HAP-1 (cell line): ENCODE results near the gene DNAJC27.

ENCODE experiments used
- DNase-seq, 2 experiments: peaks; one replicate each; pipeline ENCODE4 v3.0.0-alpha.2; 2016 to 2020; ENCODE audit warnings: low spot score in 2 of 2
- H3K27me3 ChIP-seq: fragments of 250-450 bp; sonication (Bioruptor Pico); 2 replicates; pipeline ENCODE4 v1.5.1; 2020; ENCODE audit warnings: low read depth, mild to moderate bottlenecking, moderate library complexity
- H3K36me3 ChIP-seq: fragments of 250-450 bp; sonication (Bioruptor Pico); replicated peaks from 2 replicates; pipeline ENCODE4 v1.5.1; 2020; ENCODE audit warnings: mild to moderate bottlenecking
- H3K4me1 ChIP-seq: fragments of 250-450 bp; sonication (Bioruptor Pico); 2 replicates; pipeline ENCODE4 v1.5.1; 2020; ENCODE audit warnings: mild to moderate bottlenecking
- H3K4me3 ChIP-seq: fragments of 250-450 bp; sonication (Bioruptor Pico); 2 replicates; pipeline ENCODE4 v1.5.1; 2020; ENCODE audit warnings: mild to moderate bottlenecking, moderate library complexity
- H3K9me3 ChIP-seq: fragments of 250-450 bp; sonication (Bioruptor Pico); 2 replicates; pipeline ENCODE4 v1.5.1; 2020; ENCODE audit warnings: mild to moderate bottlenecking, moderate library complexity
- in situ Hi-C: fragments of 300-500 bp; cut with MboI; formaldehyde crosslinking; loops from 3 replicates; pipeline ENCODE4 v1.14.3; 2020; ENCODE audit warnings: low sequenced_read_pairs, inconsistent platforms, mixed read lengths

DNAJC27 gene

GRCh38 chr2:24929230-24929629 is 42.5 kb downstream of the DNAJC27 start:
- DNase-seq: no peak
- no peaks in the 10 kb centered on the region for H3K27me3 ChIP-seq
- peaks cover 3% of the 10 kb centered on the region; the same call in 1 of the 2 replicates for H3K4me1 ChIP-seq
- in situ Hi-C loops: no loop called here
- no peaks in the 10 kb centered on the region for H3K9me3 ChIP-seq
- no peak overlapping the region for H3K4me3 ChIP-seq
- no peaks in the 10 kb centered on the region for H3K36me3 ChIP-seq

DNA sequence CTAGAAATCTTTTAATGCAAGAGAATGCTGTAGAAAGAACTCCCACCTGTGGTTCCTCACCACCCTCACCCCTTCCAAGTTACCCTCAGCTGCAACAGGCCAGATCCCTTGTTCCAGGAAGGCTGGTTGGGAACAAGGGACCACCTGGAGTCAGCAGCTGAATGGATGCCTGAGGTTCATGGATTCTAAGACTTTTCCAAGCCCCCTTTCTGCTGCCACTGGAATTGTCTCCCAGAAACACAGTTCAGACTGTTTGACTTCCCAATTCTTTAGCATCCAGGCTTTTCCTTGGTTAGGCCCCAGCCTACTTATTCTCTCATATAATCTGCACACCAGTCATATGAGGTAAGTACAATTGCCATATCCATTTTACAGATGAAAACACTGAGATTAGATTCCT is 43.7 kb downstream of the DNAJC27 start:
- DNase-seq: no peak
- in situ Hi-C loops: no loop called here
- no peak overlapping the region for H3K4me3 ChIP-seq
- no peaks in the 10 kb centered on the region for H3K36me3 ChIP-seq
- H3K4me1 ChIP-seq: peaks cover 3% of the 10 kb centered on the region; the same call in 1 of the 2 replicates
- H3K27me3 ChIP-seq: no peaks in the 10 kb centered on the region
- no peaks in the 10 kb centered on the region for H3K9me3 ChIP-seq

GRCh38 chr2:24926602-24927252 is 45.0 kb downstream of the DNAJC27 start:
- H3K4me3 ChIP-seq: no peak overlapping the region

GRCh38 chr2:24926220-24926601 is 45.5 kb downstream of the DNAJC27 start:
- peaks cover 7% of the 10 kb centered on the region for H3K4me1 ChIP-seq
- no peaks in the 10 kb centered on the region for H3K9me3 ChIP-seq
- no peak for DNase-seq
- no peaks in the 10 kb centered on the region for H3K27me3 ChIP-seq
- no peak overlapping the region for H3K4me3 ChIP-seq
- no peaks in the 10 kb centered on the region for H3K36me3 ChIP-seq
- in situ Hi-C loops: no loop called here

More at GRCh38 chr2:24926602-24927252, 45.0 kb downstream of the DNAJC27 start:
- DNase-seq: no peak
- Histone ChIP-seq H3K9me3 (no peaks in the 10 kb centered on the region), H3K27me3 (no peaks in the 10 kb centered on the region), H3K4me1 (peaks cover 3% of the 10 kb centered on the region; the same call in 1 of the 2 replicates), H3K36me3 (no peaks in the 10 kb centered on the region)
- in situ Hi-C loops: no loop called here

GRCh38 chr2:24925815-24926214 is 45.9 kb downstream of the DNAJC27 start:
- H3K4me1 ChIP-seq: peaks cover 8% of the 10 kb centered on the region
- H3K4me3 ChIP-seq: no peak overlapping the region
- DNase-seq: no peak
- H3K9me3 ChIP-seq: no peaks in the 10 kb centered on the region
- in situ Hi-C loops: no loop called here
- H3K36me3 ChIP-seq: no peaks in the 10 kb centered on the region
- no peaks in the 10 kb centered on the region for H3K27me3 ChIP-seq

- H3K36me3 ChIP-seq: no peaks in the 10 kb centered on the region
- H3K4me1 ChIP-seq: peaks cover 6% of the 10 kb centered on the region; the same call in 1 of the 2 replicates
- no peak for DNase-seq
- no peak overlapping the region for H3K4me3 ChIP-seq
- in situ Hi-C loops: no loop called here
- H3K9me3 ChIP-seq: no peaks in the 10 kb centered on the region
- H3K27me3 ChIP-seq: no peaks in the 10 kb centered on the region
Measured at GRCh38 chr2:24924732-24925131, 47.0 kb downstream of the DNAJC27 start.

DNA sequence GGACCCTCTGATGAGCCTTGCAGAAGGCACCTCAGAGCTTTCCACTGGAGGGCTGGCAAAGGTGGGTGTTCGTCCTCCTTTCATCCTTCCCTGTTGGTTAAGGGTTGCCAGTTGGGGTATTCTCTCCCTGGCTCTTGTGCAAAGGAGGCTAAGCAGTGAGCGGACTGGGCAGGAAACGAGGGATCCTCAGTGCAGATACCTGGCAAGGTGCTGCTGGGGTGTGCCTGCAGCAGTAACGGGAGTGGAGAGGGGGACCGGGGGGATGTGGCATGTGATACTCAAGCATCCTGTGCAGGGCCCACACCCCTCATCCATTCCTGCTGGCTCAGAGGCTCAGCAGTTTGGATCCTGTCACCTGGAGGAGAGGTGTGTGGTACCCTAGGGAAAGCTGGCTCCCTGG is 47.5 kb downstream of the DNAJC27 start:
- Histone ChIP-seq H3K4me1 (peaks cover 6% of the 10 kb centered on the region; the same call in 1 of the 2 replicates), H3K27me3 (no peaks in the 10 kb centered on the region), H3K4me3 (no peak overlapping the region), H3K9me3 (no peaks in the 10 kb centered on the region), H3K36me3 (no peaks in the 10 kb centered on the region)
- DNase-seq: no peak
- in situ Hi-C loops: no loop called here

DNA sequence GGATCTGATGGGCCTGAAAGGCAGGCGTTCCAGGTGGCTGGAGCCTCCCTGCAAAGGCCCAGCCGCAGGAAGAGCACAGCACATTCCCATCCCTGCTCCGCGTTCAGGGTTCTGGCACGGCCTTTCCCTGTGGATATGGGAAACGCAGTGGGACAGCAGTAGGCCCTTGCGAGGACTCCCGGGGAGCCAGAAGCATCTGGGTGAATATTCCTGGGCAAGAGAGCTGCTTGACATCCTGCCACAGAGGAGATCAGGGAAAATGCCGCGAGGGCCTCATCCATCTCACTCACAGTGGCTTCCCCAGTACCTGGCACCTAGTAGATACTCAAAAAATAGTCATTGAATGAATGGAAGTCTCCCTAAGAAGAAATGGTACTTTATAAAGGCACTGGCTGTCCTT is 48.6 kb downstream of the DNAJC27 start:
- Histone ChIP-seq H3K9me3 (no peaks in the 10 kb centered on the region), H3K36me3 (peaks cover 4% of the 10 kb centered on the region; the same call in 1 of the 2 replicates), H3K4me1 (peaks cover 12% of the 10 kb centered on the region), H3K4me3 (no peak overlapping the region), H3K27me3 (no peaks in the 10 kb centered on the region)
- DNase-seq: no peak
- in situ Hi-C loops: no loop called here

GRCh38 chr2:24922556-24922955 is 49.2 kb downstream of the DNAJC27 start:
- Histone ChIP-seq H3K9me3 (no peaks in the 10 kb centered on the region), H3K4me1 (peaks cover 16% of the 10 kb centered on the region), H3K36me3 (peaks cover 9% of the 10 kb centered on the region), H3K27me3 (no peaks in the 10 kb centered on the region), H3K4me3 (no peak overlapping the region)
- in situ Hi-C loops: no loop called here
- DNase-seq: no peak

- Histone ChIP-seq H3K4me3 (peak overlapping the region; percentile 55), H3K4me1 (peaks cover 19% of the 10 kb centered on the region), H3K27me3 (no peaks in the 10 kb centered on the region), H3K36me3 (peaks cover 17% of the 10 kb centered on the region), H3K9me3 (no peaks in the 10 kb centered on the region)
- DNase-seq: peak; percentile 37 to 57
- in situ Hi-C loops: no loop called here
Measured at GRCh38 chr2:24920809-24921441, 50.8 kb downstream of the DNAJC27 start.

GRCh38 chr2:24920098-24920808 is 51.5 kb downstream of the DNAJC27 start, which contains the start of gene ADCY3:
Gene ADCY3 (minus strand): TSS chr2:24920237. CDS start chr2:24918987, 1,250 bp downstream.
- Histone ChIP-seq H3K9me3 (no peaks in the 10 kb centered on the region), H3K27me3 (no peaks in the 10 kb centered on the region), H3K4me1 (peaks cover 19% of the 10 kb centered on the region), H3K36me3 (peaks cover 23% of the 10 kb centered on the region), H3K4me3 (peak within 1 kb of the TSS; percentile 55)
- in situ Hi-C loops: no loop called here
- DNase-seq: peak; percentile 36 to 68

- H3K36me3 ChIP-seq: peaks cover 29% of the 10 kb centered on the region
- in situ Hi-C loops: no loop called here
- DNase-seq: peak in 1 of 2 experiments; percentile 29
- no peaks in the 10 kb centered on the region for H3K9me3 ChIP-seq
- H3K4me3 ChIP-seq: peak overlapping the region; percentile 46
- H3K4me1 ChIP-seq: peaks cover 19% of the 10 kb centered on the region
- no peaks in the 10 kb centered on the region for H3K27me3 ChIP-seq
Measured at GRCh38 chr2:24919506-24920097, 52.2 kb downstream of the DNAJC27 start.

- Histone ChIP-seq H3K4me1 (peaks cover 19% of the 10 kb centered on the region), H3K9me3 (no peaks in the 10 kb centered on the region), H3K4me3 (peak overlapping the region; percentile 46), H3K36me3 (peaks cover 33% of the 10 kb centered on the region), H3K27me3 (no peaks in the 10 kb centered on the region)
- in situ Hi-C loops: no loop called here
- DNase-seq: peak; percentile 20 to 58
Measured at GRCh38 chr2:24919037-24919505, 52.7 kb downstream of the DNAJC27 start.
